Stimulated activated CD8-positive, alpha-beta memory T cell treated with anti-CD3 and anti-CD28 coated beads, Interleukin-2, amount 100 ng/mL, for 48 hours (primary cell): ENCODE results near the gene GUCA2A.

ENCODE experiments used
- DNase-seq, 2 donors: peaks; one replicate each; pipeline ENCODE4 v3.0.0-alpha.2; 2020; ENCODE audit warnings: low read depth in 2 of 2

Gene GUCA2A

DNA sequence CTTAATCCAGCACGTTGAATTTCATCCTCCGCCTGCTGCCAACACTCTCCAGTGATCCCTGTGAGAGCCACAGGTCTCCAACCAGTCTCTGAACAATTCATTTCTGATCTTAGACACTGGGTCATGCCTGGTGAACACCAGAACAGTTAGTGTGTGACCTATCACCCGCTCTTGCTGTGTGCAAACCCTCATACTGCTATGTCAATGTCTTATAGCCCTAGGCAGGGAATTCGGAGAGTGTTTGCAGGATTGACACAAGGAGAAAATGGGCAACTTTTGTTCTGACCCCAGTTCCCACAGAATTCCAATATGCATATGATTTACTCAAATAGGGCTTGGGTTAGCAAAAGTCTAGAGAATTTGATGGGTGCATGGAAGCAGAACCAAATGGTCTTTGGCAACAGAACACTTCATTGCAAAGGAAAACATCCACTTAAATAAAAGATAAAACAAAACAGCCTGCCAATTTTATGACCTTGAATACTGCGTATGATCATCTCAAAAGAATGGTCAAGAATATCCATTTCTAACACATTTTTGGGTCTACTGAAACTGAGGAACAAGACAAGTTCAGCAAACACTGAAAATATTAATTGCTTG, 34.4 kb downstream of the GUCA2A start:
- DNase-seq, result no peak

GRCh38 chr1:42128964-42129363, 35.6 kb downstream of the GUCA2A start:
- no peak for DNase-seq

- no peak for DNase-seq
Measured at GRCh38 chr1:42128499-42128898, 36.0 kb downstream of the GUCA2A start.

- DNase-seq, result no peak
Measured at GRCh38 chr1:42127767-42128166, 36.8 kb downstream of the GUCA2A start.

GRCh38 chr1:42125552-42125951, 39.0 kb downstream of the GUCA2A start:
- no peak for DNase-seq

- no peak for DNase-seq
Measured at GRCh38 chr1:42122408-42122807, 42.1 kb downstream of the GUCA2A start.

DNA sequence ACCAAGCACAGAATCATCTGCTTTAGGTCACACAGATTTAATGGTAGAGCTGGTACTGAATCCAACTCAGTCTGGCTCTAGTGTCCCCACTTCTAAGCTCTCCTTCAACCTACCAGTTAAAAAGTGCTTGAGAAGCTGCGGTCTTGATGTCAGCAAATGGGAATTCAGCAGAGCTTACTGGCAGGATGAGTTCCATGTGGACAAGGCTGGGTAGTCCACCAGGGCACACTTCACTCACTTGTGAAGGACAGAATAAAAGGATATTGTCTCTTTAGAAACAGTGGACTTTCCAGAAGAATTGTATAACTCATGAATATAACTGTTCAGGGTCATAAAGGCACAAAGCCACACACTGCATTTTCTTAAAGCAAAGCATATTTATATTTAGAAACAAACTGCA, 46.4 kb downstream of the GUCA2A start:
- DNase-seq, result no peak

GRCh38 chr1:42117214-42117613, 47.3 kb downstream of the GUCA2A start:
- no peak for DNase-seq

DNA sequence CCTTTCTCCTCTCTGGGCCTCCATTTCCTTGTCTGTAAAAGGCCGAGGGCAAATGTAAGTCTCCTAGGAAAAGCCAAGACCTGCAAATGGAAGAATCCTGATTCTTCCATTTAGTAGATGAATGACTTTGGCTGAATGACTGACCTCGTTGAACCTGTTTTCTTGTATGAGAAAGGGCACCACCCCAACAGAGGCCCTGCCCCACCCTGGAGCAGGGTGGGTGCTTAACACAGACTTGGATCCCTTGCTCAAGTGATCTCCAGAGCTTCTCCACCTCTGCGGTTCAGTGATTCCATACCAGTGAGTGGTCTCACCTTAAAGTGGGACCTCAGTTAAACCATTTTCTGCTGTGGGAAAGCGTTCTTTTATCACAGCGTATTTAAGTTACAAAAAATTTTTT, 50.3 kb downstream of the GUCA2A start:
- DNase-seq, result no peak
